Right atrium auricular region (tissue), 2 donors: ENCODE measurements around the gene CD22. TPM values are rescaled to one million over a fixed set of nuclear protein-coding genes. Genes with fewer than 3 reads are reported as not detected.

Experiments
- DNase-seq: peaks from one replicate; pipeline ENCODE4 v3.0.0-alpha.2; 2019; ENCODE audit warnings: low spot score
- H3K27ac ChIP-seq, 2 donors: fragments of 200-600 bp; sonication (generic); 1 replicate in 1 of 2; 2 replicates in 1 of 2; pipeline ENCODE4 v1.5.1; 2016 to 2019
- H3K27me3 ChIP-seq, 2 donors: fragments of 200-600 bp; sonication (generic); one replicate each; pipeline versions ENCODE4 v1.5.1 to v1.6.0; 2017 to 2019
- H3K36me3 ChIP-seq: fragments of 200-600 bp; sonication (generic); one replicate; pipeline ENCODE4 v1.5.1; 2016
- H3K4me1 ChIP-seq, 2 donors: fragments of 200-600 bp; sonication (generic); one replicate each; pipeline versions ENCODE4 v1.5.1 to v1.6.0; 2017 to 2019
- H3K4me3 ChIP-seq, 2 donors: fragments of 200-600 bp; sonication (generic); 1 replicate in 1 of 2; 2 replicates in 1 of 2; pipeline ENCODE4 v1.5.1; 2017 to 2019; ENCODE audit warnings: mild to moderate bottlenecking in 1 of 2, moderate library complexity in 1 of 2
- H3K9me3 ChIP-seq, 2 donors: fragments of 200-600 bp; sonication (generic); one replicate each; pipeline ENCODE4 v1.5.1; 2019
- total RNA-seq, 2 donors: library from RNA; depleted of rRNA; stranded (reverse); fragments of >200 nt; gene quantifications; one replicate each; pipeline ENCODE4 v1.1.0, GENCODE V29; 2016
- TF ChIP-seq, protein P1 (sequence below), 2 donors: fragments of 200-600 bp; sonication (generic); IDR thresholded peaks; one replicate each; pipeline ENCODE4 v1.5.1; 2019; ENCODE audit warnings: antibody characterized with exemption in 2 of 2

The CD22 gene
- total RNA-seq, 2 donors from 2014 or later, result 1.4 TPM; not detected in 1

DNA sequence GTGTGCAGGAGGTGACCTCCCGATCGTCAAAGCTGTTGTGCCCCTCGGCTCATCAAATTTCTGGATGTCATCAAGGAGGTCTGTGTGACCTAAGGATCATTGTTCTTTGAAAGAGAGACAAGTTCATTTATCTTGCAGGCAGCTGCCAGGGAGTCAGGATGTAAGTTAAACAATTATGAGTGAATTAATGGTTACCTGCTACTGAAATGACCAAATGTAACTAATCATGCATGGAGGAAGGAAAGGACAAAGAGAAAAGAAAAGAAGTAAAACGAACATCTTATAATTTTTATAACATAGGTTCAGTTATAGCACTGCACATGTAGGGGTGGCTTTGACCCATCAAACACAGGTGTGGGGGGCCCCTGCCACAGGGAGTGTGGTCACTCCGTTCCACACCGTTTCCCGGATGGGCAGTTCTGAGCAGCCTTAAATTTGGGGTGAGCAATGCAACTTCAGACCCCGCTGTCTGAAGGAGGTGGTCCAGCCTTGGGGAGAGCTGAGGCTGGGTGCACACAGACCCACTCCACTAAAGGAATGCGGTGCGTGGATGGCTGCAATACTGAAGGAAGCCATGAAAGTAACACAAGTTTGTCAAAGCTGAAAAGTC is 5.3 kb downstream of the CD22 start:
- TF ChIP-seq, protein P1, sequence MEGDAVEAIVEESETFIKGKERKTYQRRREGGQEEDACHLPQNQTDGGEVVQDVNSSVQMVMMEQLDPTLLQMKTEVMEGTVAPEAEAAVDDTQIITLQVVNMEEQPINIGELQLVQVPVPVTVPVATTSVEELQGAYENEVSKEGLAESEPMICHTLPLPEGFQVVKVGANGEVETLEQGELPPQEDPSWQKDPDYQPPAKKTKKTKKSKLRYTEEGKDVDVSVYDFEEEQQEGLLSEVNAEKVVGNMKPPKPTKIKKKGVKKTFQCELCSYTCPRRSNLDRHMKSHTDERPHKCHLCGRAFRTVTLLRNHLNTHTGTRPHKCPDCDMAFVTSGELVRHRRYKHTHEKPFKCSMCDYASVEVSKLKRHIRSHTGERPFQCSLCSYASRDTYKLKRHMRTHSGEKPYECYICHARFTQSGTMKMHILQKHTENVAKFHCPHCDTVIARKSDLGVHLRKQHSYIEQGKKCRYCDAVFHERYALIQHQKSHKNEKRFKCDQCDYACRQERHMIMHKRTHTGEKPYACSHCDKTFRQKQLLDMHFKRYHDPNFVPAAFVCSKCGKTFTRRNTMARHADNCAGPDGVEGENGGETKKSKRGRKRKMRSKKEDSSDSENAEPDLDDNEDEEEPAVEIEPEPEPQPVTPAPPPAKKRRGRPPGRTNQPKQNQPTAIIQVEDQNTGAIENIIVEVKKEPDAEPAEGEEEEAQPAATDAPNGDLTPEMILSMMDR (IDR thresholded peaks at IDR 0.05), result no peak
- Histone ChIP-seq H3K27ac (no peak overlapping the region), H3K36me3 (no peaks in the 10 kb centered on the region), H3K27me3 (no peaks in the 10 kb centered on the region), H3K4me1 (no peaks in the 10 kb centered on the region), H3K4me3 (no peak overlapping the region), H3K9me3 (no peaks in the 10 kb centered on the region)
- DNase-seq, result no peak

DNA sequence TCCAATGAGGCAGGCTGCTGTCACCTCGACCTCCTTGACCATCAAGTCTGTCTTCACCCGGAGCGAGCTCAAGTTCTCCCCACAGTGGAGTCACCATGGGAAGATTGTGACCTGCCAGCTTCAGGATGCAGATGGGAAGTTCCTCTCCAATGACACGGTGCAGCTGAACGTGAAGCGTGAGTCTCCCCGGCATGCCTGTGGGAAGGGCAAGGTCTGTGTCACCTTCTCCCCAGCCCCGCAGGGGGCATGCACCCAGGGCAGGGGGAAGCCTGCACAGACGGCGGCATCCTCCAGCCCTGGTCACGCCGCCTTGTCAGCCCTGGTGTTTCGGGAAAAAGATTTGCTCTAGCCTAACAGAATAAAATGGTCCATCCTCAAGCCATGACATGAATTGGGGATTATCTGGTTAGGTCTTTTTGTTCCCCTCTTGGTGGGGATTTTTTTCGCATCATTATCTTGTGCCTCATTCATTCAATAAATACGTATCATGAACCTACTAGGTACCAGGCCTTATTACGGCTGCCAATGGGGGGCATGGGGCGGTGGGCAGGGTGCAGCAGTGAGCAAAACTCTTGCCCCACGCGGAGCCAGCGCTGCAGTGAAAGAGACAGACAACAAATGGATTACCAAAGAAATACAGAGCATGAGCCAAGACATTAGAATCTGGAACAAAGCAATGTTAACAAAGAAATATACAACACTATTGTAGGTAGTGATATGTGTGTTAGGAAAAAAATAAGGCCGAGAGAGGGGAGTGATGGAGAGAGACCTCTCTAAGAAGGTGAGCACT is 7.4 kb downstream of the CD22 start:
- H3K36me3 ChIP-seq, result no peaks in the 10 kb centered on the region
- no peak overlapping the region for H3K4me3 ChIP-seq
- no peak for DNase-seq
- H3K4me1 ChIP-seq, result no peaks in the 10 kb centered on the region
- no peaks in the 10 kb centered on the region for H3K27me3 ChIP-seq
- TF ChIP-seq, protein P1 (IDR thresholded peaks at IDR 0.05), result no peak
- no peak overlapping the region for H3K27ac ChIP-seq
- H3K9me3 ChIP-seq, result no peaks in the 10 kb centered on the region

DNA sequence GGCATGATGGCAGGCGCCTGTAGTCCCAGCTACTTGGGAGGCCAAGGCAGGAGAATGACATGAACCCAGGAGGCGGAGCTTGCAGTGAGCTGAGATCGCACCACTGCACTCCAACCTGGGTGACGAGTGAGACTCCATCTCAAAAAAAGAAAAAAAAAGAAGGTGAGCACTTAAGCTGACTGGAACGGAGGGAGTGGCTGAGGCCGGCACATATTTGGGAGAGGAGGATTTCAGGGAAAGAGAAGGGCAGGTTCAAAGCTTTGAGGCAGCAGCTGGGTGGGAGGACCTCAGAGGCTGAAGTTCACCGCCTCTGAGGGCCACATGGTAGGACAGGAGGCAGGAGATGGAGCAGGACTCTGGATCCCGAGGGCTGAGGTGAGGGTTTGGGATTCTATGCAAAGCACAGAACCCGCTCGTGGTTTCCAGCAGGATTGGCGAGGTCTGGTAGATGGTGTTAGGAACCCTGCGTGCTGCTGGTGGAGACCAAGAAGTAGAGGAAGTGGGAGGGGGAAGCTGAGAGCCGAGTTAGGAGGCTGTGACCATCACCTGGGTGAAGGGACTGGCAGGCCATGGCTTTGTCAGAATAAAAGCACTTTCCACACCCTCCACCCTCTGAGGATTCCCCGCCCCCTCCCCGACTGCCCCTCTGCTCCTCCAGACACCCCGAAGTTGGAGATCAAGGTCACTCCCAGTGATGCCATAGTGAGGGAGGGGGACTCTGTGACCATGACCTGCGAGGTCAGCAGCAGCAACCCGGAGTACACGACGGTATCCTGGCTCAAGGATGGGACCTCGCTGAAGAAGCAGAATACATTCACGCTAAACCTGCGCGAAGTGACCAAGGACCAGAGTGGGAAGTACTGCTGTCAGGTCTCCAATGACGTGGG is 8.4 kb downstream of the CD22 start:
- Histone ChIP-seq H3K4me3 (no peak overlapping the region), H3K27me3 (no peaks in the 10 kb centered on the region), H3K4me1 (no peaks in the 10 kb centered on the region), H3K27ac (no peak overlapping the region), H3K36me3 (no peaks in the 10 kb centered on the region), H3K9me3 (no peaks in the 10 kb centered on the region)
- no peak for DNase-seq
- TF ChIP-seq, protein P1 (IDR thresholded peaks at IDR 0.05), result no peak

DNA sequence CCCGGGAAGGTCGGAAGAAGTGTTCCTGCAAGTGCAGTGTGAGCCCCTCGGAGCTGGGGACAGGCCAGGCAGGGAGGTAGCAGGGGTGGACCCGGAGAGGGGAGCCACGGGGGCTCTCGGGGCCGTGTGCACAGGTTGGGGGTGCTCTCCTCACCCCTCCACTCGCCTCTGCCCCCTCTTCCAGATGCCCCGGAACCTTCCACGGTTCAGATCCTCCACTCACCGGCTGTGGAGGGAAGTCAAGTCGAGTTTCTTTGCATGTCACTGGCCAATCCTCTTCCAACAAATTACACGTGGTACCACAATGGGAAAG is 9.0 kb downstream of the CD22 start:
- no peak overlapping the region for H3K4me3 ChIP-seq
- H3K27ac ChIP-seq, result no peak overlapping the region
- H3K36me3 ChIP-seq, result no peaks in the 10 kb centered on the region
- no peaks in the 10 kb centered on the region for H3K9me3 ChIP-seq
- TF ChIP-seq, protein P1 (IDR thresholded peaks at IDR 0.05), result no peak
- no peak for DNase-seq
- no peaks in the 10 kb centered on the region for H3K4me1 ChIP-seq
- no peaks in the 10 kb centered on the region for H3K27me3 ChIP-seq

DNA sequence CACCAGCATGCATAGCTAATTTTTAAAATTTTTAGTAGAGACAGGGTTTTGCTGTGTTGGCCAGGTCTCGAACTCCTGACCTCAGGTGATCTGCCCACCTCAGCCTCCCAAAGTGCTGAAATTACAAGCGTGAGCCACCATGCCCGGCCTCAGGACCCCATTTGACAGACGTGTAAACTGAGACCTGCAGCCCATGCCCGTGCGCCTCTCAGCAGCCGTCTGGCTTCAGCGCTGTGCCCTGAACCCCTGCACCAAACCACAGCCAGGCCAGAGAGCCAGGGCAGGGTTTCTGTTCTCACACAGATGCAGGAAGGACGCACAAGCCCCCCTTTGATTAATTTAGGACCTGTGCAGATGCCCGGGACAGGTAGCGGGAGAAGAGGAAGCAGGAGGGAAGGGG is 11.4 kb downstream of the CD22 start:
- H3K27me3 ChIP-seq, result no peaks in the 10 kb centered on the region

More for the DNA sequence above, 11.4 kb downstream of the CD22 start:
- no peak overlapping the region for H3K27ac ChIP-seq
- TF ChIP-seq, protein P1 (IDR thresholded peaks at IDR 0.05), result no peak
- H3K36me3 ChIP-seq, result no peaks in the 10 kb centered on the region
- DNase-seq, result no peak
- no peaks in the 10 kb centered on the region for H3K9me3 ChIP-seq
- no peaks in the 10 kb centered on the region for H3K4me1 ChIP-seq
- no peak overlapping the region for H3K4me3 ChIP-seq
